ENCODE data around the gene SYNGR1.
"Not testable (repeated sequence)": the region's sequence is repeated elsewhere in the genome, so short reads cannot be mapped to it uniquely, and the experiment has no call there.

SYNGR1 gene

DNA sequence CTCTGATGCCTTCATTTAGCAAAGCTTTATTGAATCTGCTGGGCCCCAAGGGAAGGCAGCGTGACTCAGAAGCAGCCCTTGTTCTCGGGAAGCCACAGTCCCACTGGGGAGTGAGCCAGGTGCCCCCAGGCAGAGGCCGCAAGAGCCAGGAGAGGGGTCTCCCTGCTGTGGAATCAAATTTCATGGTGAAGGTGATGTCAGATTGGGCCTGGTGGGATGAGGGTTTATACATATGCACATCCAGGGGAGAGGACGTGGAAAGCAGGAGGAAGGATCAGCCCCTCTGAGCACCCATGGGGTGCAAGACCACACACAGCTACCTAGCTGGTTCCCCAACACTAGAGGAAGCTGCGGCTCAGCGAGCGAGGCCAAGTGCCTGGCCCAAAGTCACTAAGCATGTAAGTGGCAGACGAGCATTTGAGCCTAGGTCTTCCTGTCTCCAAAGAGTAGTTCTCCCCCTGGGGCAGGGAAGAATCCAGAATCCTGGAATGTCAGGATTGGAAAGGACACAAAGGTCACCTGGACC is 2.0 kb downstream of the SYNGR1 start:
- no peak for DNase-seq

DNA sequence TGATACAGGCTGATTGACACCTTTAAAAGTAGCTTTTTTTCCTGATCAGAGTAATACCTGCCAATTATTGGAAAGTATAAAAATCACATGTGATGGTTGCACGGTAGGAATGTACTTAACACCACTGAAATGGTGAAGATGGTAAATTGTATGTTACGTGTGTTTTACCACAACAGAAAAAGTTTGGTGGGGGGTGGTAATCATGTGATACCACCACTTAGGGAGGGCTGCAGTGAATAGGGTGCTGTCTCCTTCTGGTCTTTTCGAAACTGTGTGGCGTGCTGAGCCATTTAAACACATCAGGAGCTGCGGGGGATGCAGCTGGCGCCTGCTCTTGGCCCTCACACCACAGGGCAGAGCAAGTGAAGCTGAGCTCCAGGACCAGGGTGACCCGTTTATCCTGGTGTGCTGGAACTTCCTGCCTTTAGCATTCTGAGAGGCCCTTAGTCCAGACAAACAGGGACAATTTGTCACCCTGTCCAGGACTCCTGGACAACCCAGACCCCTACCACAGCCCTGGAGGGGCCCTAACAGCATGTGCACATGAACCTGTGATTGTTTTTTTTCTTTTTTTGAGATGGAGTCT is 2.6 kb downstream of the SYNGR1 start:
- no peak for DNase-seq

DNA sequence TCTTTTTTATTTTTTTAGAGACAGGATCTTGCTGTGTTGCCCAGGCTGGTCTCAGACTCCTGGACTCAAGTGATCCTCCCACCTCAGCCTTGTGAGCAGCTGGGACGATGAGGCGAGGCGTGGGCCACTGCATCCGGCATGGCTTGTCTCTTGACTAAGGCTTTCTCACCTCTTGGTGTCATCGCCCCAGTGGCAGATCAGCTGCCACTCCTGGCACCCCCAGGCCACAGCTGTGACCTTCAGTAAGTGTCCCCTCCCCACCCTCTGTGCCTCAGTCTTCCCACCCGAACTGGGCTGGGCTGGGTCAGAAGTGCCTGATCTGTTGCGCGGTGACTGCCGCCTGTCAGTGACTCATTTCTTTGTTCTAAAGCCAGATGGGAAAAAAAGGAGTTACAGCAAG is 3.6 kb downstream of the SYNGR1 start:
- DNase-seq: no peak

DNA sequence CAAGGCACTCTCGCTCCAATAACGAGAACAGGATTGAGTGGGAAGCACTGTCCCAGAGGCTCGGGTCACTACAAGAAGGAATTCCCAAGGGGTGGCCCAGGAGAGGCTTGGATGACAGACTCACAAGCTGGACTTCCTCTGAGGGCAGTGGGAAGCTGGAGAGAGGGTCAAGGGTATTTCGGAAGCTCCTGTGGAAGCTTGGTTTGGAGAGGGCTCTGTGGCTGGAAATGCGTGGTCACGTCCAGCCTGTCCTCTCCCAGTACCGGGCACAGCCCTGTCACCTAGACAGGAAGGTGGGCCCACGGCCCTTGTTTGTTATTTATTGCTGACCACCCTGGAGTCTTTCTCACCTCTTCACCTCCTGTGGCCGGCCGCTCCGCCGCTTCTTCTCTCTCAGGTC is 5.3 kb downstream of the SYNGR1 start:
- DNase-seq: no peak

DNA sequence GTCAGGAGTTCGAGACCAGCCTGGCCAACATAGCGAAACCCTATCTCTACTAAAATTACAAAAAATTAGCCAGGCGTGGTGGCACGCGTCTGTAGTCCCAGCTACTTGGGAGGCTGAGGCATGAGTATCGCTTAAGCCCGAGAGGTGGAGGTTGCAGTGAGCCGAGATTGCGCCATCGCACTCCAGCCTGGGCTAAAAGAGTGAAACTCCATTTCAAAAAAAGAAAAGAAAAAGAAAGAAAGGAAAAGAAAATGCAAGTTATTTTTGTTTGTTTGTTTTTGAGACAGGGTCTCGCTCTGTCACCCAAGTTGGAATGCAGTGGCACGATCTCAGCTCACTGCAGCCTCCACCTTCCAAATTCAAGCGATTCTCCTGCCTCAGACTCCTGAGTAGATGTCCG is 6.0 kb downstream of the SYNGR1 start:
- DNase-seq: not testable (repeated sequence)

DNA sequence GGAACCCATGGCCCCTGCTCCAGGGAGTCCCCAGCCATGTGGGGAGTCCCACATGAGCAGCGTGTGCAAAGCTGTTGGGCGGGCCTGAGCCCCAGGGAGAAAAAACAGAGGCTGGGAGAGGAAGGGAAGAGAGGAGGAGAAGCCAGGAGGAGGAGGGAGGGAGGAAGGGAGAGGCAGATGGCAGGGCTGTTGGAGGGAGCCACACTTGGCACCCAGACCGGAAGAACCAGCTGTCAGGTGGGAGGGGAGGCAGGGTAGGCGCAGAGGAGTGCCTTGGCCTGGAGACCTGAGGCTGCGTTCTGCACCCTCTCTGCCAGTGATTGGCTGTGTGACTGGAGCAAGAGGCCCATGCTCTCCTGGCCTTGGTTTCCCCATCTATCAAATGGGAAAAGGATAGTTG is 6.7 kb downstream of the SYNGR1 start:
- DNase-seq: no peak

DNA sequence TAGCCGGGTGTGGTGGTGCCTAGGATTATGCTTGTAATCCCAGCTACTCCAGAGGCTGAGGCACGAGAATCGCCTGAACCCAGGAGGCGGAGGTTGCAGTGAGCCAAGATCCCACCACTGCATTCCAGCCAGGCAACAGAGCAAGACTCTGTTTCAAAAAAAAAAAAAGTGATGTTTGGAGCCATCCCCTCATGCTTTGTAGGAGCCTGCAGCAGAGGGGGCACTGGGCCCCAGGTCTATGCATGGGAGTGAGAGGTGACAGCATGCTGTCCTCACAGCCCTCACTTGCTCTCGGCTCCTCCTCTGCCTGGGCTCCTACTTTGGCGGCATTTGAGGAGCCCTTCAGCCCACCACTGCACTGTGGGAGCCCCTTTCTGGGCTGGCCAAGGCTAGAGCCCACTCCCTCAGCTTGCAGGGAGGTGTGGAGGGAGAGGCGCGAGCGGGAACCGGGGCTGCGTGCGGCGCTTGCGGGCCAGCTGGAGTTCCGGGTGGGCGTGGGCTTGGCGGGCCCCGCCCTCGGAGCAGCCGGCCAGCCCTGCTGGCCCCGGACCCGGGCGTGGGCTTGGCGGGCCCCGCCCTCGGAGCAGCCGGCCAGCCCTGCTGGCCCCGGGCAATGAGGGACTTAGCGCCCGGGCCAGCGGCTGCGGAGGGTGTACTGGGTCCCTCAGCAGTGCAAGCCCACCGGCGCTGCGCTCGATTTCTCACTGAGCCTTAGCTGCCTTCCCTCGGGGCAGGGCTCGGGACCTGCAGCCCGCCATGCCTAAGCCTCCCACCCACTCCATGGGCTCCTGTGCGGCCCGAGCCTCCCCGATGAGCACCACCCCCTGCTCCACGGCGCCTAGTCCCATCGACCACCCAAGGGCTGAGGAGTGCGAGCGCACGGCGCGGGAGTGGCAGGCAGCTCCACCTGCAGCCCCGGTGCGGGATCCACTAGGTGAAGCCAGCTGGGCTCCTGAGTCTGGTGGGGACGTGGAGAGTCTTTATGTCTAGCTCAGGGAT is 7.6 kb downstream of the SYNGR1 start:
- not testable (repeated sequence) for DNase-seq

DNA sequence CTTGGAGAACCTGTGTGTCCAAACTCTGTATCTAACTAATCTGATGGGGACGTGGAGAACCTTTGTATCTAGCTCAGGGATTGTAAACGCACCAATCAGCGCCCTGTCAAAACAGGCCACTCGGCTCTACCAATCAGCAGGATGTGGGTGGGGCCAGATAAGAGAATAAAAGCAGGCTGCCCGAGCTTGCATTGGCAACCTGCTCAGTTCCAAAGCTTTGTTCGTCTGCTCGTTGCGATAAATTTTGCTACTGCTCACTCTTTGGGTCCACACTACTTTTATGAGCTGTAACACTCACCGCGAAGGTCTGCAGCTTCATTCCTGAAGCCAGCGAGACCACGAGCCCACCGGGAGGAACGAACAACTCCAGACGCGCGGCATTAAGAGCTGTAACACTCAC is 8.4 kb downstream of the SYNGR1 start:
- DNase-seq: not testable (repeated sequence)

DNA sequence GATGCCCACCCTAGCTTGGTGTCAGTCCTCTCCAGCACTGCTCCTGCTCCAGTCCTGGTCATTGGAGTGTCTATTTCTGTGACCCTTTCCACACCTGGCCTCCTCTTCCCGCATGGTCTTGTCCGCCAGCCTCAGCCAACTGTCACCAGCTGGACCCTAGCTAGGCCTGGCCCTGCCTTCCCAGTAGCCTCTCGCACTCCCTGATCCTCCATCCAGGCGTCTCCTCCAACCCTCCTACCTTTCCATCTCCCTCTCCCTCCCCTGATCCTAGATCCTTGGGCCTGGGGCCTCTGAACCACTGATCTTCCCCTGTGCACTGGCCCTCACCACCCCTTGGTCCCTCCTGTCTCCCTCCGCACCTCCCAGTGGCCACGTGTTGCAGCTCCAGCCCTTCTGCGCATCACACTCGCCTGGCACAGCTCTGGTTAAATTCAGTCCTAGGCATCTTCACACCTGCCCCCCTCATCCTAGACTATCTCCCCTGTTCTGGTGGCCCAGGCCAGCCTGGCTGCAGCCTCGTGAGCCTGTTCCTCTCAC is 9.9 kb downstream of the SYNGR1 start:
- DNase-seq: no peak

DNA sequence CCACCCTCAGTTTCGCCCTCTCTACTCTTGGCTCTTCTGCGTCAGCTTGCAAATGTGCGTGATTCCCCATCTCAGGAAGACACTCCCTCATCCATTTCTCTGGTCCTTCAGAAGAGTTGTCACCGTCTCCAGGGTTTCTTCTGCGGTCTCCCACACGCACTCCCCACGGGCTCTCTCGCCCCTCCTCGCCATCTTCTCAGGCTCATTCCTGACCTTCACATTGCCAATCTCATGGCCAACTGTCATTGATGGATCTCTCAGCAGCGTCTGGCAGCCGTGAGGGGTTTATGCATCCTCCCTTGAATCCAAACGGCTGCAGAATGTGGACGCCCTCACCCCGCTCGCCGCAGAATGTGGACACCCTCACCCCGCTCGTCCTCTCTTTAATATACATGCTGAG is 10.5 kb downstream of the SYNGR1 start:
- no peak for DNase-seq

DNA sequence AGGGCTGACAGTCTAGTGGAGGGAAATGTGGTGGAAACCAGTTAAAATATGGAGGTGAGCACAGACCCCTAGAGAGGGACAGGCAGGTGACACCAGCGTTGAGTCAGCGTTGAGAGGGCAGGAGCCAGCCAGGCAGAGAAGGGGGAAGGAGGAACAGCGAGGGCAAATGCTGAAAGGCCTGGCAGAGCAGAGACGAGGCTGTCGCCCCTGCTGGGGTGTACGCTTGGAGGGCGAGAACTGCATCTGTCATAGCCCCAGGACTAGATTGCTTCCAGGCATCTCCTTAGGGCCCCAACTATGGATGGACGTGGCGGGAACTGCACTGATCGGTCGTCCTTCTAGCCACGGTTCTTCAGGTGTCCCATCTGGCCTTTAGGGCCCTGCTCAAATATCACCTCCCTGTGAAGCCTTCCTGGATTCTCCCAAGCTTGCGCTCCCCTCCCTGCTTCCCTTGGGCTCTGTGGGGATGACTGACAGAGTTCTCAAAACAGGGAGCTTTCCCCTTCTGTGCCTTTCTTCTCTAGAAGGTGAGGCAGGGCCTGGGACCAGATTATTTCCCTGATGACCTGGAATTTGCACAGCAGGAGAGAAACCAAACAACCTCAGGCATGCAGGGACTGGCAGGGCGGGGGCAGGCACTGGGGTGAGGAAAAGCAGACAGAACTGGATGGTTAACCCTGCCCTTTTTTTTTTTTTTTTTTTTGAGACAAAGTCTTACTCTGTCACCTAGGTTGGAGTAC is 11.1 kb downstream of the SYNGR1 start:
- no peak for DNase-seq

DNA sequence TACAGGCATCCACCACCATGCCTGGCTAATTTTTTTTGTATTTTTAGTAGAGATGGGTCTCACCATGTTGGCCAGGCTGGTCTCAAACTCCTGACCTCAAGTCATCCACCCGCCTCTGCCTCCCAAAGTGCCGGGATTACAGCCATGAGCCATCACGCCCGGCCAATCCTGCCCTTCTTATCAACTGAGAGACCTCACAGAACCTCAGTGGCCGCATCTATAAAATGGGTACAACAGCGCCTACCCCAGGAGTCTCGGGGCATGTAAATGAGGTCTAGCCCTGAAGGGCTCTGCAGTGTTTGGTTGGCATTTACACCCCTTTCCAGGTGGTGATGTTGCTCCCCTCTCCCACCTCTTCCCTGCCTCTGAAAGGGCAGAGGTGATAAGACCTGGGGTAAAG is 11.7 kb downstream of the SYNGR1 start:
- DNase-seq: no peak

DNA sequence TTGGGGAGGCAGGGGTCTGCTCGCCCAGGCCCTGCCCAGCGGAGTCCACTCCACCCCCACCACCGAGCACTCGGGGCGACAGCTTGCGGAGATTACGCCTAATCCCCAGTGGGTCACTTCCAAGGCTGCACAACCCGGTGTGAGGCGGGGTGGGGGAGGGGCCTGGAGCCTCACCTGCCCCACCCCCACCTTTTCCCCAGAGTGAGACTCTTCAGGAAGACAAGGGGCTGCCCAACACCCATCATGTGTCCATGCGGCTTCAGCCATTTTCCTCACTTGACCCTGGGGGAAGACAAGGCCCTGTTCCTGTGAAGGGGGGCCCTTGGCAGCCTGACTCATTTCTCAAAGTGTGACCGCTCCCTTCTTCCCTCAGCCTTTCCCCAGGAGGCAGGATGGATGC is 12.5 kb downstream of the SYNGR1 start:
- no peak for DNase-seq

DNA sequence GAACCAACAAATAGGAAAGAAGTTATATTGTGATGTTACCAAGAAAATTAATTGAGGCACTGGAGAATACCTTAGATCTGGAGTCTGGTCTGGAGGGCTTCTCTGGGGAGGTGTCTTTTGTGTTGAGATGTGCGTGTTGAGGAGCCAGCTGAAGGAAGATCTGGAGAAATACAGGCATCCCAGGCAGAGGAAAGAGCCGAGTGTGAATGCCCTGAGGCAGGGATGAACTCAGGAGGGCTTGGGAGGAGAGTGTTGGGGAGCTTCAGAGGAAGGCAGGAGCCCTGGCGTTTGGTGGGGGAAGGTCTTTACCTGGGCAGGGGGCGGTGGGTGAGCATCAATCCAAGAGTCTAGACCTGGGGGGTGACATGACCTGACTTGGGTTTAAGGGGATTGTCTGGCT is 13.1 kb downstream of the SYNGR1 start:
- DNase-seq: no peak

DNA sequence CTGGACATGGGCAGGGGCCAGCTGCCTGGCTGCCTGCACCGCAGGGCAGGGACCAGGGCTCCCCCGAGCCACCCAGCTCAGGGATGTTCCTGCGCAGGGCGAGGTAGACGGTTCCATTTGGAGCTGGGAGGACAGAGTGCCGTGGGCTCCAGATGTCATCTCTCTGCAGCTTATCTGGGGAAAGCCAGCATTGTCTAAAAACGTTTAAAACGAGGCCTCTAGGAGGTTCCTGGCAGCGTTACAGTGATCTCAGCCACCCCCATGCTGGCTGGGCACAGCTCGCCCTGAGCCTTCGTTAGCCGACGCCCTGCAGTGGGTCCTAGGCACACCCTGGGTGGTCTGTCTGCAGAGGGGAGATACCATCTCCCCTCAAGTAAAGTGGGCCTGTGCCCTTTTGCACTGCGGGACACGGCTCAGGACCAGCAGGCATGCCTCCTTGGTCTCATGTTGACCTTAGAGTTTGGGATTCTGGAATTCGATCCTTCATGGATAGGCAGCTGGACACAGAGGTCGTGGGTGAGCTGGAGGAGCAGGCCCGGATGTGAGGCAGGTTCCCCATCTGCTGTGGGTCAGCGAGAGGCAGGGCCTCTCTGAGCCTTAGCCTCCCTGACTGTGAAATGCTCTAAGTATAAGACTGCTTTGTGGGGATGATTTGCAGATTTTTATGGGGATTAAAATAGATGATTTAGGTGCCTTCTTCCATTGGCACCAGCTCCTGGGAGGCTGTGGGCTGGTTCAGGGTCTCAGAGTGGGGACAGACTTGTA is 14.1 kb downstream of the SYNGR1 start:
- DNase-seq: no peak

DNA sequence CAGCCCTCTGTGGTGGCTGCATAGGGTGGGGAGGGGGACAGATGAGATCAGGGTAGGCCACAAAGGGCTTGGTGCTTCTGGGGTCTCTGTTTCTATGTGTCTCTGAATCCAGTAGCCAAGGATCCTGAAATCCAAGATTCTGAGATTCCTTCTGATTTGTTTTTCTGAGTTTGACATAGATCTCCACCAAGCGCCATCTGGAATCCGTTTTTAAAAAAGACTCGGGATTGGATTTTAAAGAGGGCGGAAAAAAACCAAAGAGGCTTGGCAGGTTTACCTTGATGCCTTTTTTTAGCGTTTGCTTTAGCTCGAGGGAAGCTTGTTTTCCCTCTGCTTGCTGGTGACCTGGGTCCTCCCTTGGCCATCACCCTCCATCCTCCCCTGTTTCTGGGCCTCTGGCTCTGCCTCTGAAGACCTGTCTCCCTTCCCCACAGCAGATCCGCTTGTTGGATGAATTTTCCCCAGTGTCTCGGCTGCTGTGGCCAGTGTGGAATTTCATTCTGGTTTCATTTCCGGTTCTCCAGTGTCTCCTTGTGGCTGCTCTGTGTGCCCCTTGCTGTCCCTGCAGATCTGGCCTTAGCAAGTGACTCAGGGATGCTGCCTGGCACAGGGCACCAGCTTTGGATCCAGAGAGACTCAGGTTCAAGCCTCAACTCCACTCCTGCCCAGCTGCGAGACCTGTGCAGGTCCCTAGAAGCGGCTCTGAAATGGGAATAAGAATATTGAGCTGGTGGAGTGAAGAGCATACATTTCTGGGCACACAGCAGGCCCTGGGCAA is 15.1 kb downstream of the SYNGR1 start:
- no peak for DNase-seq

DNA sequence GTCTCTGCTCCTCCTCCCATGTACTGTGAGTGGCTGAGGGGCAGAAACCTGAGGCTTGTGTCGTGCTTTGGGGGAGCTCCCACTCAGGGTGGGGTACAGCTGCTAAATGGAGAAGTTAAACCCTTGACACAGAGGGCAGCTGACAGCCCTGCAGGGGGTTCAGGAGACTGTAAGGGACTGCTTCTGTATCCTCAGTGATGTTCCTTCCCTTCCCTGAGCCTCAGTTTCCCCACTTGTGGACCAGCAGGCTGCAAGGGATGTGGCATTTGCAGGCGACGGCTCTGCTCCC is 15.6 kb downstream of the SYNGR1 start:
- DNase-seq: no peak

DNA sequence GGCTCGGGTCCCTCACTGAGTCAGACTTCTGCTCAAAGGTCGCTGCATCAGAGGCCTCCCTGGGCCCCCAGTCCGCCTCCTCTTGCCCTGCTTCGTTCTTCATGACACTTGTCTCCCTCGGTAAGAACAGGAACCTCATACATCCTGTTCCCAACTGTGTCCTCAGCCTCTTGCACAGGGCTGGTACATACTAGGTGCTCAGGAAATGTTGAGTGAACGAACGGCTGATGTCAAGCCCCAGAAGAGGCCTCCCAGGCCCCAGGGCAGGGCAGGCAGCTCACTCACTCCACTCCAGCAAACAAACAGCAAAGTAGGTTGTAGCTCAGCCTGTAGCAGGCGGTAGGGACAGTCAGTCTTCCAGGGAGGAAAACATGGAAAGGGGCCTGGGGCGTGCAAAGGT is 17.2 kb downstream of the SYNGR1 start:
- DNase-seq: no peak

DNA sequence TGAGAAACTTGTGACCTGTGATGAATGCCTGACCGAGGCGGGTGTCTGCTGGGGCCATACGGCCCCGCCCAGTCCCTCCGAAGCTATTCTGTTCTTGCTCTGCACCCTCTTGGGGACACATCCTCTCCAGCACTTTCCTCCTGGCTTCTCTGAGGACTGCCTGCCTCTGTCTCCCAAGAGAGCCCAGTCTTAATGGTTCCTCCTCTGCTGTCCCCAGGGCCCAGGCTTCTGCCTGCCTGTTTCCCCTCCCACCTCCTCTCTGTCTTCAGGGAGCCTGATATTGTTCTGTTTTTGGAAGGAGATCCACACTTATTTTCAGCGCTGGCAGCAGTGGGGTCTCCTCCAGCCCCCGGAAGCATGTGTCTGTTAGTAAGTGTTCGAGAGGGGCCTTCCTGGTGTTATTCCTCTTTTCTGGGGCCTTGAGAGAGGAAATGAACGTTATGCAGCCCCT is 18.7 kb downstream of the SYNGR1 start:
- DNase-seq: no peak

DNA sequence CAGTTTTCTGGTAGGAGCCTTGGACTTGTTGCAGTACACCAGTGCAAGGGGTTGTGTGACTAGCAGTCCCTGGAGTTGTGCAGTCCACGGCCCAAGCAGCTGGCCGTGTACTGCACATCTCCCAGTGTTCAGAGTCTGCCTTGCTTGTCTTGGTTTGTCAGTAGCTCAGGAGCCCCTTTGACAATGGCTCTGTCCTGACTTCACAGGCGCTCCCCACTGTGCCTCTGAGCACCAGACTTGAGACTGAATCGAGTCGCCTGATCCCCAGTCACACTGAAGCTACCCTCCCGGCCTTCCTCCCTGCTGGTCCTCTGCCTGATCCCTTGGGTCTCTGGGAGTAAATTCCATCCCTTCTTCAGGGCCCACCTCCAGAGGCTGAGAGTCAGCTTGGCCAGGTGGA is 19.4 kb downstream of the SYNGR1 start:
- DNase-seq: no peak

DNA sequence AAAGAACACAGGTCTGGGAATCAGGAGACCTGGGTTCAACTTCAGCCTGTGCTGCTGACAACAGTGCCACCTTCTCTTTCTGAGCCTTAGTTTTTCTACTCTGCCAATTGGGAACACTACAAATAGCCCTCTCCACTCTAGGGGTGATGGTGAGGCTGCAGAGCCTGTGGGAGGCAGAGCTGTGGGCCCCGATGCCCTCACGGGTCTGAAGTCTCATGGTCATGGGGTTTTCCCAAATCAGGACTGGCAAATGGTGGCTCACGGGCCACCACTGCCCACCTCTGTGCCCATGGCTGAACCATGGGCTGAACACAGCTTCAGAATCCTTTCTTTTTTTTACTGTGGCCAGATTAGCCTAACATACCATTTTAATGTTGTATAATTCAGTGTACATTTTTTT is 19.8 kb downstream of the SYNGR1 start:
- no peak for DNase-seq

DNA sequence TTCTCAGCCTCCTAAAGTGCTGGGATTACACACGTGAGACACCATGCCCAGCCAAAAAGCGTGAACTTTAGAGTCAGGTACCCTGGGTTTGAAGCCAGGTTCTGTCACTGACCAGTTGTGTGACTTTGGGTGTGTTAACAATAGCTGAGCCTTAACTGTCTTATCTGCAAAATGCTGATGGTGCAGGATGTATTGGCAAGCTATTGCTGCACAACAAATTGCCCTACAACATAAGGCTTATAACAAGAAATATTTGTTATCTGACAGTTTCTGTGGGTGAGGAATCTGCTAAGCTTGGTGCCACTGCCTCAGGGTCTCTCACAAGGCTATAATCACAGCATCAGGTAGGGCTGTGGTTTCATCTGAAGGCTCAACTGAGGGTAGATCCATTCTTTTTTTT is 21.9 kb downstream of the SYNGR1 start:
- no peak for DNase-seq
